Measurements from ENCODE around the gene PPP5C. TPM values are rescaled to one million over a fixed set of nuclear protein-coding genes. Genes with fewer than 3 reads are reported as not detected.
"Not testable (repeated sequence)": the region's sequence is repeated elsewhere in the genome, so short reads cannot be mapped to it uniquely, and the experiment has no call there.

The PPP5C gene
- total and polyA plus RNA-seq, 2 of the 8 experiments (the other 6 are each of a cell fraction or from before 2014, with no cell fraction given): 112 to 156 TPM

GRCh38 chr19:46414899-46415298, 68.0 kb downstream of the PPP5C start:
- not testable (repeated sequence) for H2BK120ac ChIP-seq (replicated peaks; ENCODE audit: low read depth, low read length); H3K4me2 ChIP-seq (ENCODE audit: insufficient read depth in 1 of 2, low read depth in 2 of 2, low read length in 2 of 2)
- H4K20me1 ChIP-seq (replicated peaks in 1 of 2; ENCODE audit: control insufficient read depth in 1 of 2, insufficient read depth in 2 of 2, low read length in 2 of 2): peaks cover 8 to 10% of the 10 kb centered on the region in 2 experiments

More at GRCh38 chr19:46414899-46415298, 68.0 kb downstream of the PPP5C start:
- H2BK20ac ChIP-seq (ENCODE audit: low read length): peak overlapping the region; percentile 11; the same call in 1 of the 2 replicates
- H4K91ac ChIP-seq (replicated peaks; ENCODE audit: insufficient read length, low read length); H3K9ac ChIP-seq (replicated peaks in 1 of 4; ENCODE audit: extremely low read depth in 1 of 4, low read depth in 3 of 4, low read length in 3 of 4); H3K18ac ChIP-seq (ENCODE audit: extremely low read depth, low read length); H3K14ac ChIP-seq (ENCODE audit: insufficient read length); FAIRE-seq; H3K4ac ChIP-seq (replicated peaks; ENCODE audit: insufficient read length, low read depth, low read length); DNase-seq (ENCODE audit: low read depth in 1 of 2, low spot score in 2 of 2); H3K56ac ChIP-seq (replicated peaks; ENCODE audit: insufficient read length, low read depth, low read length); H3K23ac ChIP-seq (ENCODE audit: insufficient read length); H4K5ac ChIP-seq (ENCODE audit: insufficient read length, low read depth, low read length); H2BK5ac ChIP-seq (ENCODE audit: low read depth, low read length); H3K79me1 ChIP-seq (ENCODE audit: low read depth, low read length); H4K8ac ChIP-seq (ENCODE audit: extremely low read depth, insufficient read depth, low read length); H3K27ac ChIP-seq (ENCODE audit: low read depth, low read length); H3K36me3 ChIP-seq (ENCODE audit: control insufficient read depth in 2 of 4, insufficient read depth in 4 of 4, low read length in 3 of 4); H3K9me3 ChIP-seq (ENCODE audit: insufficient read depth in 2 of 2, low read depth in 1 of 2, low read length in 1 of 2); H3K4me3 ChIP-seq (ENCODE audit: extremely low read depth in 1 of 4, insufficient read depth in 2 of 4, low read depth in 3 of 4, low read length in 4 of 4); H2AFZ ChIP-seq (ENCODE audit: low read length): not testable (repeated sequence)
- H3K27me3 ChIP-seq (replicated peaks in 1 of 4; ENCODE audit: control insufficient read depth in 3 of 4, extremely low read depth in 1 of 4, insufficient read depth in 3 of 4, low read length in 3 of 4): peaks cover 0 to 16% (median 7%) of the 10 kb centered on the region in 4 experiments; a peak in 4 of 7 replicates
- H2BK15ac ChIP-seq (ENCODE audit: low read length): 0 out of 2 replicates have a peak overlapping the region, but pooled peaks have one; percentile 72
- ChIA-PET CTCF (ENCODE audit: partially characterized antibody) (interaction anchor here (0.6 to 2.7 kb wide), 10 partner anchors 9 to 101 kb away, joined by 3 to 16 read pairs (median 6); no protein-coding TSS in a partner anchor), POLR2A (ENCODE audit: partially characterized antibody) (interaction anchor here (1.0 to 2.6 kb wide), 5 partner anchors 10 to 75 kb away, joined by 3 to 13 read pairs (median 5); no protein-coding TSS in a partner anchor)
- peak overlapping the region; percentile 5; the same call in 1 of the 2 replicates for H2BK12ac ChIP-seq (ENCODE audit: low read depth, low read length)
- whole genome bisulfite sequencing, 2 experiments (ENCODE audit: extremely low coverage in 1 of 2, insufficient coverage in 1 of 2, insufficient read length in 1 of 2, insufficient replicate concordance in 2 of 2, low coverage in 1 of 2, low lambda C conversion rate in 2 of 2, missing lambda C conversion rate in 1 of 2): 92% methylated on average over 17 of the region's 22 CpGs; no CpG with 5 or more reads in 1 of the 2 experiments
- H3K79me2 ChIP-seq (ENCODE audit: control insufficient read depth in 1 of 2, insufficient read depth in 2 of 2, low read length in 2 of 2): peaks cover 0 to 16% of the 10 kb centered on the region in 2 experiments; a peak in 2 of 4 replicates
- peaks cover 3 to 10% (median 7%) of the 10 kb centered on the region in 4 experiments for H3K4me1 ChIP-seq (replicated peaks in 1 of 4; ENCODE audit: control insufficient read depth in 3 of 4, insufficient read depth in 4 of 4, low read length in 3 of 4)
- H2AK5ac ChIP-seq (ENCODE audit: low read depth, low read length): peak overlapping the region; percentile 20; the same call in 1 of the 2 replicates
- peaks cover 14% of the 10 kb centered on the region; the same call in 1 of the 2 replicates for H3K23me2 ChIP-seq (ENCODE audit: low read depth, low read length)

Measured in H1 (cell line).